GM23248 (cell line): ENCODE data around the gene RGS9.

Source experiments
- EZH2 ChIP-seq: fragments of 200-600 bp; sonication (generic); IDR thresholded peaks from 2 replicates; pipeline ENCODE4 v1.6.1; 2018; ENCODE audit warnings: antibody characterized with exemption, mild to moderate bottlenecking; ENCODE audit not compliant: insufficient read depth, poor library complexity, severe bottlenecking
- EZH2phosphoT487 ChIP-seq: fragments of 200-600 bp; sonication (generic); IDR thresholded peaks from 2 replicates; pipeline ENCODE4 v1.6.1; 2018; ENCODE audit warnings: antibody characterized with exemption, moderate library complexity, mild to moderate bottlenecking, low read depth; ENCODE audit not compliant: insufficient read depth

GRCh38 chr17:65261682-65262636, 124.8 kb downstream of the RGS9 start:
- TF ChIP-seq EZH2 (no peak), EZH2phosphoT487 (no peak)
